Kidney epithelial cell (primary cell): ENCODE data around the gene GATC. TPM values are rescaled to one million over a fixed set of nuclear protein-coding genes. Genes with fewer than 3 reads are reported as not detected.
A peak's percentile ranks its signal among the peaks of the same experiment; 100 is the strongest.

Source experiments
- DNase-seq: peaks from one replicate; pipeline ENCODE4 v3.0.0-alpha.2; 2010; ENCODE audit warnings: low read depth
- H3K27me3 ChIP-seq: 2 replicates; pipeline ENCODE4 v1.6.0; 2011; ENCODE audit warnings: low read length; ENCODE audit not compliant: control insufficient read depth, insufficient read depth
- H3K36me3 ChIP-seq: 2 replicates; pipeline ENCODE4 v1.5.1; 2011; ENCODE audit warnings: low read length; ENCODE audit not compliant: control insufficient read depth, insufficient read depth
- H3K4me3 ChIP-seq: 2 replicates; pipeline ENCODE4 v1.5.1; 2011; ENCODE audit warnings: low read depth, mild to moderate bottlenecking, control low read depth, low read length
- total RNA-seq: library from RNA; depleted of rRNA; stranded (reverse); fragments of >200 nt; gene quantifications from 2 replicates; pipeline ENCODE4 v1.2.3, GENCODE V29; 2015
- TF ChIP-seq, protein P1 (sequence below): IDR thresholded peaks from 2 replicates; pipeline ENCODE4 v1.5.1; 2011; ENCODE audit warnings: mild to moderate bottlenecking, moderate library complexity, low read length, control low read depth, inconsistent platforms; ENCODE audit not compliant: insufficient read depth, poor library complexity, severe bottlenecking

The GATC gene, protein sequence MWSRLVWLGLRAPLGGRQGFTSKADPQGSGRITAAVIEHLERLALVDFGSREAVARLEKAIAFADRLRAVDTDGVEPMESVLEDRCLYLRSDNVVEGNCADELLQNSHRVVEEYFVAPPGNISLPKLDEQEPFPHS
- 22.5 and 25.7 TPM in 2 replicates for total RNA-seq

DNA sequence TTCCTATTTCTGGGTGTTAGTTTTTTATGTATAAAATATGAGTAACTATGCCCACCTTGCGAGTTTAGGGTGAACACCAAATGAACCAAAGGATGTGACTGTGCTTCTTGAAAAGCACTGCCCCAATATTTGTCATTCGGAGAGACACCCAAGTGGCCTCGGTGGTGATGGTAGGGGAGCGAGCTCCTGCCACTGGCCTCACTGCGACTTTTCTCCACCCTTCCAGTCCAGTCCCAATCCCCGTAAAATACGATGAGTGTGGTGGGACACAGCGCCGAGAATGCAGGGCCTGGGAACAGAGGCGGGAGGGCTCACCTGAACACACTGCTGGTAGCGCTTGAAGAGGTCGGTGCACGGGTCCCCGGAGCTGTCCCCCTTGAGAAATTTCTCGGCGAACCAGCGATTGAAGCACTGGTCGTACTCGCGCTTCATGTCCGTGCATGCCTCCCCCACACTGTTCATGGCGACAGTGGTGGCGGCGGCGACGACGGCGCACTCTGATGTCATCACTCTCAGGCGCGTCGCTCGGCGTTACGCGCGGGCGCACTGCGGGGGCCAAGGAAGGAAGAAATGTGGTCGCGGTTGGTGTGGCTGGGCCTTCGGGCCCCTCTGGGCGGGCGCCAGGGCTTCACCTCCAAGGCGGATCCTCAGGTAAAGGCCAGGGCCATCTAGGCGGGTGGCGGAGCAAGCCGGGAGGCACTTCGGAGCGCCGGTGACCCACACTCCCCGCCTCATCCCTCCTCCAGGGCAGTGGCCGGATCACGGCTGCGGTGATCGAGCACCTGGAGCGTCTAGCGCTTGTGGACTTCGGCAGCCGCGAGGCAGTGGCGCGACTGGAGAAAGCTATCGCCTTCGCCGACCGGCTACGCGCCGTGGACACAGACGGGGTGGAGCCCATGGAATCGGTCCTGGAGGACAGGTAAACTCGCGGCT, at the start of gene GATC, which contains the start of gene TRIAP1:
Gene GATC, plus strand, starts transcription at position 534 of the 933 bp plus-strand sequence. Its CDS starts 37 bp downstream, at position 571.
Gene TRIAP1, minus strand, starts transcription at position 474 of the 933 bp plus-strand sequence. Its CDS starts 12 bp downstream, at position 462.
- TF ChIP-seq, protein P1, sequence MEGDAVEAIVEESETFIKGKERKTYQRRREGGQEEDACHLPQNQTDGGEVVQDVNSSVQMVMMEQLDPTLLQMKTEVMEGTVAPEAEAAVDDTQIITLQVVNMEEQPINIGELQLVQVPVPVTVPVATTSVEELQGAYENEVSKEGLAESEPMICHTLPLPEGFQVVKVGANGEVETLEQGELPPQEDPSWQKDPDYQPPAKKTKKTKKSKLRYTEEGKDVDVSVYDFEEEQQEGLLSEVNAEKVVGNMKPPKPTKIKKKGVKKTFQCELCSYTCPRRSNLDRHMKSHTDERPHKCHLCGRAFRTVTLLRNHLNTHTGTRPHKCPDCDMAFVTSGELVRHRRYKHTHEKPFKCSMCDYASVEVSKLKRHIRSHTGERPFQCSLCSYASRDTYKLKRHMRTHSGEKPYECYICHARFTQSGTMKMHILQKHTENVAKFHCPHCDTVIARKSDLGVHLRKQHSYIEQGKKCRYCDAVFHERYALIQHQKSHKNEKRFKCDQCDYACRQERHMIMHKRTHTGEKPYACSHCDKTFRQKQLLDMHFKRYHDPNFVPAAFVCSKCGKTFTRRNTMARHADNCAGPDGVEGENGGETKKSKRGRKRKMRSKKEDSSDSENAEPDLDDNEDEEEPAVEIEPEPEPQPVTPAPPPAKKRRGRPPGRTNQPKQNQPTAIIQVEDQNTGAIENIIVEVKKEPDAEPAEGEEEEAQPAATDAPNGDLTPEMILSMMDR = no peak
- H3K27me3 ChIP-seq = no peaks in the 10 kb centered on the region
- peak within 1 kb of the TSS; percentile 90 for H3K4me3 ChIP-seq
- DNase-seq = no peak
- no peaks in the 10 kb centered on the region for H3K36me3 ChIP-seq

DNA sequence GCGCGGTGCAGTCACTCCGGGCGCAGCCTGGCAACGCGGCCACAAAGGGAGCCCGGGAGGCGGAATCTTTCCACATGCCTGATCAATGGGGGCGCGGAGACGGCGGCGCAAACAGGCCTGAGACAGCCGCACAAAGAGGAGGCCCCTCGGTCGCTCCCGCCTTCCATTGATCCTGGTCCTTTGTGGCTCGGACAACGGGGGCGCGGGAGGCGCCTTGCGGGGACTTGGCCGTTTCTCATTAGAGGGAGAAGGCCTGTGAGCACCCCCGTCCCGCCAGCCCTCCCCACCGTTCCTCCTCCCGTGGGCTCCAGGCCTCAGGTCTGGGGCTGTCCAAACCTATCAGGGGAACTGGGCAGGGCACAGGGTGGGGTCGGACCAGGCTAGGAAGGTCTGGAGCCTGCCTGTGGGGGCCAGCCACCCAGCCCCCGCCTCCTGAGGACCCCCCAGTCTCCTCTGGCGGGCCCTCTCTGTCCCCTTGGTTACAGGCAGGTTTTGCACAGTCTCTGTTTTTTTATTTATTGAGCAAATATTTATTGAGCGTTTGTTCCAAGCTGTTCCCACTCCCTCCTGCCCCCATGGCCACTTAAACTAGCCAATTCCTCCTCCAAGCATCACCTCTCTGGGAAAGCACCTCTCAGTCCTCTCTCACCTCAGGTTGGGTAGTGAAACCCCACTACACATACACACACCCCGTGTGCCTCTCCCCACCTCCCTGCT, 48.3 kb upstream of the GATC start:
- DNase-seq = no peak
- Histone ChIP-seq H3K27me3 (peaks cover 3% of the 10 kb centered on the region), H3K36me3 (no peaks in the 10 kb centered on the region), H3K4me3 (peak overlapping the region; percentile 11)
- TF ChIP-seq, protein P1 = no peak

DNA sequence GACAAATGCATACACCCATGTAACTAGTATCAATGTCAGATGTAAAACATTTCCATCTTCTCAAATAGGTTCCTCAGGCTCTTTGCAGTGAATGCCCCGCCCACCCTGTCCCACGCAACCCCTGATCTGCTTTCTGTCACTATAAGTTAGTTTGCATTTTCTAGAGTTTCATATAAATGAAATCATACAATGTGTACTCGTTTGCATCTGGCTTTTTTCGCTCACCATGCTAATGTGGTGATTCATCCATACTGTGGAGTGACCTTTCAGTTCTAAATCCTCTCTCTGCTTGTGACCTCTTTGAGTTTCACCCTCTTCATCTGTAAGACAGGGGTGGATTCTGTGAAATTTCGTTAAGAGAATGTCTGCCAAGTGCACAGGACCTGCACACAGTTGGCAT, 46.7 kb upstream of the GATC start:
- TF ChIP-seq, protein P1 = no peak
- H3K27me3 ChIP-seq = peaks cover 3% of the 10 kb centered on the region
- DNase-seq = no peak
- H3K4me3 ChIP-seq = no peak overlapping the region
- H3K36me3 ChIP-seq = no peaks in the 10 kb centered on the region

DNA sequence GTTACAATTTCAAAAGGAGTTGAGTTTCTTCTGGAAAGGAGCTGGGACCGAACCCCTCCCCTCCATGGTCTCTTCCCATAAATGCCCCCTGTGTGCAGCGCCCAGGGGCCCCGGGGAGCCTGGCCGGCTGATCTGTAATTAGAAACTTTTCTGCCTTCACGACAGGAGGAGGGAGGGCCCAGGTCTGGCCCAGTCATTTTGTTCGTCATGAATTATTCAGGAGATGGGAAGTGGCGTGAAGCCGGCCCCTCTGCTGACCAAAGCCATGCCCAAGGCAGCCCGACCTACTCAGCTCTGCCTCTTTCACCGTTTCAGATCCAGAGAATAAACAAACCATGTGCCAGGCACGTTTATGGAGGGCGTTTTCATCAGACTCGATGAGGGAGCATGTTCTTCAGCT, 44.0 kb upstream of the GATC start:
- no peaks in the 10 kb centered on the region for H3K36me3 ChIP-seq
- peaks cover 3% of the 10 kb centered on the region for H3K27me3 ChIP-seq
- no peak for DNase-seq
- TF ChIP-seq, protein P1 = no peak
- no peak overlapping the region for H3K4me3 ChIP-seq

DNA sequence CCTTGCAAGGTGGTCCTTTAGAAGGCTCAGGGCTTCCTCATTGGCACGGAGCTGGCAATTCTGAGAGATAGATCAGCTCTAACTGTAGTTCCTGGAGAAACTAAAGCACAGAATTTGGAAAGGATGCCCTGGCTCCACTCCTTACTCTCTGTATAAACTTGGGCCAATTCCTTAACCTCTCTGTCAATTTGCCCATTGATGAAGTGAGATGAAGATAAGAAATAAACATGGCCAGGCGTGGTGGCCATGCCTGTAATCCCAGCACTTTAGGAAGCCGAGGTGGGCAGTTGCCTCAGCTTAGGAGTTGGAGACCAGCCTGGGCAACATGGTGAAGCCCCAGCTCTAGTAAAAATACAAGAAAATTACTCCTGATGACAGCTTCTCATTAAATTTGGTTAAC, 42.4 kb upstream of the GATC start:
- no peak overlapping the region for H3K4me3 ChIP-seq
- no peak for DNase-seq
- TF ChIP-seq, protein P1 = no peak
- H3K27me3 ChIP-seq = no peaks in the 10 kb centered on the region
- no peaks in the 10 kb centered on the region for H3K36me3 ChIP-seq
